ENCODE measurements around the gene CFLAR. TPM values are rescaled to one million over a fixed set of nuclear protein-coding genes. Genes with fewer than 3 reads are reported as not detected.
A peak's percentile ranks its signal among the peaks of the same experiment; 100 is the strongest.

Gene CFLAR
- total and polyA plus RNA-seq, 2 of the 13 experiments (the other 11 are each of a cell fraction or from before 2014, with no cell fraction given): 43.8 to 92.1 TPM

- 49% methylated on average over 4 of the region's 4 CpGs for WGBS (ENCODE audit: low lambda C conversion rate)
- POLR2A ChIA-PET: interaction anchor here (1.2 to 5.8 kb wide), 3 partner anchors 35 to 250 kb away, joined by 5 to 75 read pairs (median 12); partner anchors contain the start of genes CLK1 and ORC2
- Histone ChIP-seq H3K4me3 (replicated peaks in 1 of 3; ENCODE audit: insufficient read depth in 1 of 3, low read depth in 2 of 3, low read length in 3 of 3) (peak overlapping the region; percentile 34 to 90 (median 35); a peak in 4 of 6 replicates), H3K27ac (ENCODE audit: extremely low read length, insufficient read depth, low read length) (peak overlapping the region; percentile 91), H3K9me3 (ENCODE audit: low read length) (no peaks in the 10 kb centered on the region), H3K4me1 (ENCODE audit: insufficient read depth, low read length) (peaks cover 53% of the 10 kb centered on the region), H3K9ac (ENCODE audit: insufficient read depth, low read depth, low read length) (peak overlapping the region; percentile 94), H3K4me2 (ENCODE audit: low read depth, low read length) (peak overlapping the region; percentile 97), H3K79me2 (ENCODE audit: insufficient read depth, low read length) (peaks cover 25% of the 10 kb centered on the region), H3K27me3 (ENCODE audit: control insufficient read depth in 1 of 2, insufficient read depth in 2 of 2, low read length in 2 of 2) (no peaks in the 10 kb centered on the region; a peak in 2 of 5 replicates), H3K36me3 (replicated peaks in 1 of 2; ENCODE audit: control insufficient read depth in 1 of 2, insufficient read depth in 2 of 2, low read length in 2 of 2) (no peaks in the 10 kb centered on the region), H2AFZ (ENCODE audit: low read length) (no peak overlapping the region), H4K20me1 (ENCODE audit: insufficient read depth, low read length) (peaks cover 5% of the 10 kb centered on the region)
- FAIRE-seq: peak; percentile 32
- BruUV-seq (replicated peaks): no TSS peak
- intact Hi-C loops (cut with micrococcal nuclease; ENCODE audit: unreplicated experiment) (no loop called here), in situ Hi-C loops (cut with HindIII; ENCODE audit: extremely low pct_ligation_motif_present, low pct_unique_long_range_greater_than_20kb) (no loop called here)
- no peak for DNase-seq (ENCODE audit: low spot score)
- ATAC-seq: no peak
- CTCF ChIA-PET (ENCODE audit: low intra/inter-chr PET ratio, low total read pairs): no interaction called here
- no peak for TF ChIP-seq PAF1 (CRISPR knock-in tag; IDR thresholded peaks at IDR 0.05)
- no peak for TF ChIP-seq KLF12 (CRISPR knock-in tag; IDR thresholded peaks at IDR 0.05; ENCODE audit: borderline replicate concordance)
- no peak for TF ChIP-seq MBNL3 (CRISPR knock-in tag; conservative IDR thresholded peaks at IDR 0.05)
- TF ChIP-seq ZKSCAN5 (CRISPR knock-in tag; IDR thresholded peaks at IDR 0.05): no peak
- no peak for TF ChIP-seq NFIB (CRISPR knock-in tag; IDR thresholded peaks at IDR 0.05; ENCODE audit: borderline replicate concordance)
- TF ChIP-seq RBAK (CRISPR knock-in tag; IDR thresholded peaks at IDR 0.05): no peak
- 0 out of 2 replicates have a peak, but pooled peaks have one; percentile 8 for TF ChIP-seq ZNF121 (CRISPR knock-in tag; IDR thresholded peaks at IDR 0.05)
- no peak for TF ChIP-seq ZNF775 (CRISPR knock-in tag; IDR thresholded peaks at IDR 0.05; ENCODE audit: borderline replicate concordance)
- no peak for TF ChIP-seq XBP1 (CRISPR knock-in tag; IDR thresholded peaks at IDR 0.05)
- no peak for TF ChIP-seq ZNF280B (CRISPR knock-in tag; IDR thresholded peaks at IDR 0.05; ENCODE audit: borderline replicate concordance)
- no peak for TF ChIP-seq ZNF576 (CRISPR knock-in tag; IDR thresholded peaks at IDR 0.05)
- TF ChIP-seq HNF1B (CRISPR knock-in tag; IDR thresholded peaks at IDR 0.05): peak; percentile 46; the same call in 1 of the 2 replicates
- TF ChIP-seq ZNF547 (CRISPR knock-in tag; IDR thresholded peaks at IDR 0.05): no peak
- no peak for TF ChIP-seq KLF6 (CRISPR knock-in tag; IDR thresholded peaks at IDR 0.05)
- no peak for TF ChIP-seq CSRNP2 (CRISPR knock-in tag; conservative IDR thresholded peaks at IDR 0.05; ENCODE audit: low read depth)
- peak; percentile 53; the same call in 1 of the 2 replicates for TF ChIP-seq ZNF362 (CRISPR knock-in tag; IDR thresholded peaks at IDR 0.05; ENCODE audit: borderline replicate concordance)
- TF ChIP-seq ZNF276 (CRISPR knock-in tag; IDR thresholded peaks at IDR 0.05; ENCODE audit: low read depth): no peak
These were observed 1.6 kb upstream of the CFLAR start for GRCh38 chr2:201114350-201114749.
